ENCODE data around the gene NFATC2. TPM values are rescaled to one million over a fixed set of nuclear protein-coding genes. Genes with fewer than 3 reads are reported as not detected.

NFATC2 gene
- polyA plus RNA-seq, 1 donor, result 22.3 TPM

- no peak for DNase-seq
- Histone ChIP-seq H3K27ac (ENCODE audit: low read length) (no peak overlapping the region), H3K36me3 (ENCODE audit: control insufficient read depth, insufficient read depth, low read length) (no peaks in the 10 kb centered on the region), H3K4me1 (ENCODE audit: control insufficient read depth, insufficient read depth, low read length) (no peaks in the 10 kb centered on the region), H3K27me3 (ENCODE audit: control insufficient read depth, insufficient read depth, low read length) (no peaks in the 10 kb centered on the region), H3K4me3 (ENCODE audit: low read length) (no peak overlapping the region), H3K9me3 (ENCODE audit: control insufficient read depth, low read depth, low read length) (no peaks in the 10 kb centered on the region)
Measured at GRCh38 chr20:51581571-51581970, 39.1 kb upstream of the NFATC2 start.

- Histone ChIP-seq H3K27me3 (ENCODE audit: control insufficient read depth, insufficient read depth, low read length) (no peaks in the 10 kb centered on the region), H3K4me1 (ENCODE audit: control insufficient read depth, insufficient read depth, low read length) (no peaks in the 10 kb centered on the region), H3K9me3 (ENCODE audit: control insufficient read depth, low read depth, low read length) (no peaks in the 10 kb centered on the region), H3K4me3 (ENCODE audit: low read length) (no peak overlapping the region), H3K36me3 (ENCODE audit: control insufficient read depth, insufficient read depth, low read length) (no peaks in the 10 kb centered on the region), H3K27ac (ENCODE audit: low read length) (no peak overlapping the region)
- DNase-seq, result no peak
- 67% methylated on average over 1 of the region's 8 CpGs for WGBS (ENCODE audit: insufficient coverage, low lambda C conversion rate)
Measured at GRCh38 chr20:51579137-51579536, 36.6 kb upstream of the NFATC2 start.

- Histone ChIP-seq H3K27me3 (ENCODE audit: control insufficient read depth, insufficient read depth, low read length) (no peaks in the 10 kb centered on the region), H3K4me3 (ENCODE audit: low read length) (no peak overlapping the region), H3K4me1 (ENCODE audit: control insufficient read depth, insufficient read depth, low read length) (no peaks in the 10 kb centered on the region), H3K9me3 (ENCODE audit: control insufficient read depth, low read depth, low read length) (no peaks in the 10 kb centered on the region), H3K36me3 (ENCODE audit: control insufficient read depth, insufficient read depth, low read length) (no peaks in the 10 kb centered on the region), H3K27ac (ENCODE audit: low read length) (no peak overlapping the region)
- no peak for DNase-seq
- no CpG with 5 or more reads among the region's 2 CpGs for WGBS (ENCODE audit: insufficient coverage, low lambda C conversion rate)
Measured at GRCh38 chr20:51578145-51578459, 35.6 kb upstream of the NFATC2 start.

GRCh38 chr20:51577432-51578144 lies 35.1 kb upstream of the NFATC2 start:
- Histone ChIP-seq H3K4me1 (ENCODE audit: control insufficient read depth, insufficient read depth, low read length) (no peaks in the 10 kb centered on the region), H3K36me3 (ENCODE audit: control insufficient read depth, insufficient read depth, low read length) (no peaks in the 10 kb centered on the region), H3K4me3 (ENCODE audit: low read length) (no peak overlapping the region), H3K9me3 (ENCODE audit: control insufficient read depth, low read depth, low read length) (no peaks in the 10 kb centered on the region), H3K27me3 (ENCODE audit: control insufficient read depth, insufficient read depth, low read length) (no peaks in the 10 kb centered on the region), H3K27ac (ENCODE audit: low read length) (no peak overlapping the region)
- WGBS (ENCODE audit: insufficient coverage, low lambda C conversion rate), result 95% methylated on average over 4 of the region's 11 CpGs
- no peak for DNase-seq

DNA sequence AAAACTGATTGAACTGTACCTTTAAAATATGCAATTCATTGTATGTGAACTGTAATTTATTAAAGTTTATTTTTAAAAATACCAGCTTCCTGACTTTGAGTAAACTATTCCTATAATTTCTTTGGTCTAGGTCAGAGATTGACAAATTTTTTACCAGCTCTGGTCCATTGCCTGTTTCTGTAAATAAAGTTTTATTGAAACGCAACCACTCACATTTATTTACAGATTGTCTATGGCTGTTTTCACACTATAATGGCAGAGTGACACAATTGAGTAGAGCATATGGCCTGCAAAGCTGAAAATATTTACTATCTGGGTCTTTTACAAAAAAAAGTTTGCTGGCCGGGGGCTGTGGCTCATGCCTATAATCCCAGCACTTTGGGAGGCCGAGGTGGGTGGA lies 33.0 kb upstream of the NFATC2 start:
- no peaks in the 10 kb centered on the region for H3K4me1 ChIP-seq (ENCODE audit: control insufficient read depth, insufficient read depth, low read length)
- peaks cover 3% of the 10 kb centered on the region for H3K27me3 ChIP-seq (ENCODE audit: control insufficient read depth, insufficient read depth, low read length)
- no CpG with 5 or more reads among the region's 3 CpGs for WGBS (ENCODE audit: insufficient coverage, low lambda C conversion rate)
- no peaks in the 10 kb centered on the region for H3K36me3 ChIP-seq (ENCODE audit: control insufficient read depth, insufficient read depth, low read length)
- DNase-seq, result no peak
- no peaks in the 10 kb centered on the region for H3K9me3 ChIP-seq (ENCODE audit: control insufficient read depth, low read depth, low read length)
- no peak overlapping the region for H3K27ac ChIP-seq (ENCODE audit: low read length)
- H3K4me3 ChIP-seq (ENCODE audit: low read length), result no peak overlapping the region

GRCh38 chr20:51574248-51575033 lies 31.9 kb upstream of the NFATC2 start:
- H3K4me3 ChIP-seq (ENCODE audit: low read length), result no peak overlapping the region
- WGBS (ENCODE audit: insufficient coverage, low lambda C conversion rate), result 83% methylated on average over 1 of the region's 6 CpGs
- H3K4me1 ChIP-seq (ENCODE audit: control insufficient read depth, insufficient read depth, low read length), result no peaks in the 10 kb centered on the region
- H3K27ac ChIP-seq (ENCODE audit: low read length), result no peak overlapping the region
- no peaks in the 10 kb centered on the region for H3K9me3 ChIP-seq (ENCODE audit: control insufficient read depth, low read depth, low read length)
- DNase-seq, result no peak
- H3K27me3 ChIP-seq (ENCODE audit: control insufficient read depth, insufficient read depth, low read length), result peaks cover 3% of the 10 kb centered on the region
- H3K36me3 ChIP-seq (ENCODE audit: control insufficient read depth, insufficient read depth, low read length), result no peaks in the 10 kb centered on the region

DNA sequence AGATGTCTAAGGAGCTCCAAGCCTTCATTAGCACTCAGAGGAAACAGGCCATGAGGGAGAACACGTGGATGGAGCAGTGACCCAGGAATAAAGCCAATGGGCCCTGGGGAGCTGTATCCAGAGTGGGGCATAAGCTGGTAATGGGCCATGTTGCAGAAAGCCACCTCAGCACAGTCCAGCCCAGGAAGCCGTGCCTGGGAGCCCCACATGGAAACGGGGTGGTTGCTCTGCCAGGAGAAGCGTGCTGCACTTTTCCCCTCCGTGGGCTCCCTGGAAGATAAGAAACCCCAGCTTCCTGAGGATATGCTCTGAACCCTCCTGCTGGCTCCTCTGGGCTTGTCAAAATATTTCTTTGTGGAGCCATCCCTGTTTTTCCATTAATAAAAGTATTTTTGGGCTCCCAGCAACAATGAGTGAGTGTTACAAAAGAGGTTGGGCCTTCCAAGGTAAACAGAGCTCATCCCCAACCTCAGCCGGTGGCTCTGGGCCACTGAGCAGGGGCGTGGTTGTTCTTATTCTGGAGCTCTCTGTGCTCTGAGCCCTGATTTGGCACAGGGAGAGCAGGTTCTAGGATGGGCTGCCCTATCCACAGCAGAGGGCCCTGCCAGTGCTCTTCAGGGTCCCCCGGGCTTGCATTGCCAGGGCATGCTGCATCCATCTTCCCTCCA lies 31.2 kb upstream of the NFATC2 start:
- WGBS (ENCODE audit: insufficient coverage, low lambda C conversion rate), result no CpG with 5 or more reads among the region's 8 CpGs
- H3K9me3 ChIP-seq (ENCODE audit: control insufficient read depth, low read depth, low read length), result no peaks in the 10 kb centered on the region
- no peak for DNase-seq
- H3K4me3 ChIP-seq (ENCODE audit: low read length), result no peak overlapping the region
- H3K27ac ChIP-seq (ENCODE audit: low read length), result no peak overlapping the region
- H3K4me1 ChIP-seq (ENCODE audit: control insufficient read depth, insufficient read depth, low read length), result no peaks in the 10 kb centered on the region
- no peaks in the 10 kb centered on the region for H3K36me3 ChIP-seq (ENCODE audit: control insufficient read depth, insufficient read depth, low read length)
- H3K27me3 ChIP-seq (ENCODE audit: control insufficient read depth, insufficient read depth, low read length), result peaks cover 3% of the 10 kb centered on the region

GRCh38 chr20:51571460-51571794 lies 28.9 kb upstream of the NFATC2 start:
- Histone ChIP-seq H3K36me3 (ENCODE audit: control insufficient read depth, insufficient read depth, low read length) (no peaks in the 10 kb centered on the region), H3K27ac (ENCODE audit: low read length) (no peak overlapping the region), H3K4me3 (ENCODE audit: low read length) (no peak overlapping the region), H3K9me3 (ENCODE audit: control insufficient read depth, low read depth, low read length) (peaks cover 4% of the 10 kb centered on the region), H3K27me3 (ENCODE audit: control insufficient read depth, insufficient read depth, low read length) (peaks cover 3% of the 10 kb centered on the region), H3K4me1 (ENCODE audit: control insufficient read depth, insufficient read depth, low read length) (no peaks in the 10 kb centered on the region)
- no peak for DNase-seq
- WGBS (ENCODE audit: insufficient coverage, low lambda C conversion rate), result 100% methylated on average over 2 of the region's 4 CpGs

DNA sequence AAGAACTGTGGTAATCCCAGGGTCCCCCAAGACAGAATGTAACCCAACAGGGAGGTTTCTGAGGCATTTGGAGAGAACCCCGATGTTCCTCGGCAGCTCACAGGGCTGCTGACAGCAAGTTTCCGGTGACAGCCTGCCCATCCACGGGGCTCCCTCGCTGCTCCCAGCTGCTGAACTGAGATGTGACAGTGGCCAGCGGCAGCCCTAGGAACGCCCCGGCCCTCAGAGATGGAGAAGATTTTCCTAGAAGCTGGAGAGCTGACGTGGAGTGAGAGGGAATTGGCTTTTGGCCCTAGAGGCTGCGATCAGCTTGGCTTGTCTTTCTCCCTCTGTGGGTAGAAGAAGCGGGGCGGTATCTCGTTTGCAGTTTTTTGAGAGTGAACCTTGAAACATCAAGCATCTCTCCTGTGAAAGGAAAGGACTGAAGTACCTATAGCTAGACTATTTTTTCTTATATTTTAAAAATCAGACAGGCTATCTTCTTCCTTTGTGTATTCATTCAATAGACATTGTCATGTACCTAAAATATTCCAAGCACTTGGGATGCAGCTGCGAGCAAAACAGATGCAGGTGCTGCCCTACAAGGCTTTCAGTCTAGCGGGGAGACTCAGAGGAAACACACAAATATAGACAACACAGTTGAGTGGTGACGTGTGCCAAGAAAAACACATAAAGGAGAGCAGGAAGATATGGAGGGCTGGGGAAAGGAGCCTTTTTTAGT lies 28.4 kb upstream of the NFATC2 start:
- no peak for DNase-seq
- H3K4me3 ChIP-seq (ENCODE audit: low read length), result no peak overlapping the region
- peaks cover 3% of the 10 kb centered on the region for H3K27me3 ChIP-seq (ENCODE audit: control insufficient read depth, insufficient read depth, low read length)
- H3K27ac ChIP-seq (ENCODE audit: low read length), result no peak overlapping the region
- WGBS (ENCODE audit: insufficient coverage, low lambda C conversion rate), result no CpG with 5 or more reads among the region's 16 CpGs
- H3K36me3 ChIP-seq (ENCODE audit: control insufficient read depth, insufficient read depth, low read length), result no peaks in the 10 kb centered on the region
- H3K4me1 ChIP-seq (ENCODE audit: control insufficient read depth, insufficient read depth, low read length), result no peaks in the 10 kb centered on the region
- H3K9me3 ChIP-seq (ENCODE audit: control insufficient read depth, low read depth, low read length), result peaks cover 4% of the 10 kb centered on the region

All from large intestine (tissue), 3 donors.